Panc1 (cell line): ENCODE data around the gene AOAH. TPM values are rescaled to one million over a fixed set of nuclear protein-coding genes. Genes with fewer than 3 reads are reported as not detected.

Source experiments
- ATAC-seq: fragments of 200-7000 bp; cut with Tn5 transposase; 2 replicates; pipeline ENCODE4 v1.9.1; 2020; ENCODE audit warnings: mild to moderate bottlenecking, moderate library complexity
- BruUV-seq: library from RNA; stranded (reverse); fragments of 400-500 nt; replicated peaks from 2 replicates; lab custom pipeline; 2021; lab: Mats Ljungman, UMichigan
- CTCF ChIA-PET: fragments of 300-600 bp; sonication (Branson Sonifier 250); formaldehyde crosslinking; loops from one replicate; lab custom pipeline; 2022; ENCODE audit warnings: antibody characterized with exemption; lab: Charles Lee
- POLR2A ChIA-PET: fragments of 300-600 bp; sonication (Branson Sonifier 250); formaldehyde crosslinking; loops from one replicate; lab custom pipeline; 2022; ENCODE audit warnings: antibody characterized with exemption; lab: Charles Lee
- DNase-seq: peaks from one replicate; pipeline ENCODE4 v3.0.0-alpha.2; 2010; ENCODE audit warnings: low read depth, low spot score
- H3K27ac ChIP-seq: 2 replicates; pipeline ENCODE4 v1.5.1; 2011; ENCODE audit warnings: mild to moderate bottlenecking, low read length, inconsistent platforms
- H3K27me3 ChIP-seq: fragments of 200-500 bp; sonication (Bioruptor generic); 2 replicates; pipeline ENCODE4 v1.6.0; 2014; ENCODE audit warnings: low read length, inconsistent platforms; ENCODE audit not compliant: control insufficient read depth, insufficient read depth
- H3K36me3 ChIP-seq: fragments of 200-500 bp; sonication (Bioruptor generic); 2 replicates; pipeline ENCODE4 v1.5.1; 2014; ENCODE audit warnings: inconsistent platforms, mild to moderate bottlenecking, low read length, moderate library complexity; ENCODE audit not compliant: control insufficient read depth, insufficient read depth
- H3K4me1 ChIP-seq: 2 replicates; pipeline ENCODE4 v1.5.1; 2011; ENCODE audit warnings: inconsistent platforms, mild to moderate bottlenecking, low read length, moderate library complexity; ENCODE audit not compliant: control insufficient read depth, insufficient read depth
- H3K4me3 ChIP-seq, 2 experiments: 2 replicates each; pipeline ENCODE4 v1.5.1; 2011 to 2012; ENCODE audit warnings: low read depth in 2 of 2, low read length in 2 of 2, mild to moderate bottlenecking in 2 of 2, inconsistent platforms in 1 of 2, moderate library complexity in 1 of 2
- H3K9me3 ChIP-seq: fragments of 200-500 bp; sonication (Bioruptor generic); 2 replicates; pipeline ENCODE4 v1.5.1; 2014; ENCODE audit warnings: low read depth, mild to moderate bottlenecking, inconsistent platforms, low read length, moderate library complexity; ENCODE audit not compliant: control insufficient read depth, insufficient read depth
- CTCF ChIP-seq: fragments of 450-650 bp; IDR thresholded peaks from 2 replicates; pipeline ENCODE4 v1.5.1; 2017; ENCODE audit warnings: mild to moderate bottlenecking
- POLR2AphosphoS5 ChIP-seq: IDR thresholded peaks from 2 replicates; pipeline ENCODE4 v1.6.1; 2012; ENCODE audit warnings: mild to moderate bottlenecking, low read depth, low read length, moderate library complexity
- REST ChIP-seq, 2 experiments: IDR thresholded peaks; 2 replicates each; pipeline ENCODE4 v1.6.1; 2011 to 2012; ENCODE audit warnings: low read depth in 2 of 2, control low read depth in 1 of 2, low read length in 1 of 2, mild to moderate bottlenecking in 1 of 2, moderate library complexity in 1 of 2; ENCODE audit not compliant: insufficient read depth in 1 of 2
- SIN3A ChIP-seq: IDR thresholded peaks from 2 replicates; pipeline ENCODE4 v1.6.1; 2012; ENCODE audit warnings: low read depth, mild to moderate bottlenecking, low read length, moderate library complexity, borderline replicate concordance; ENCODE audit not compliant: insufficient read depth
- TCF7L2 ChIP-seq: IDR thresholded peaks from 2 replicates; pipeline ENCODE4 v1.6.1; 2011; ENCODE audit warnings: mild to moderate bottlenecking, low read depth, low read length, inconsistent platforms
- in situ Hi-C: cut with HindIII; loops from 2 replicates; pipeline ENCODE4 v1.10.0; 2016; ENCODE audit warnings: low sequenced_read_pairs, low pct_unique_long_range_greater_than_20kb
- intact Hi-C: fragments of 100-400 bp; cut with micrococcal nuclease; formaldehyde crosslinking; loops from one replicate; pipeline ENCODE4 v1.10.0; 2022; ENCODE audit not compliant: unreplicated experiment
- total RNA-seq: library from RNA; stranded (reverse); gene quantifications from one replicate; pipeline ENCODE4 v1.2.1, GENCODE V29; 2021; ENCODE audit not compliant: unreplicated experiment

The AOAH gene
- total RNA-seq, 1 experiment from 2014 or later, result 0.31 TPM

- BruUV-seq, result no TSS peak
- Histone ChIP-seq H3K27me3 (no peaks in the 10 kb centered on the region), H3K9me3 (no peaks in the 10 kb centered on the region), H3K4me3 (no peak overlapping the region), H3K27ac (no peak overlapping the region), H3K36me3 (no peaks in the 10 kb centered on the region), H3K4me1 (no peaks in the 10 kb centered on the region)
- no peak for ATAC-seq
- DNase-seq, result no peak
- intact Hi-C loops, result no loop called here
- ChIA-PET POLR2A (no interaction called here), CTCF (no interaction called here)
- in situ Hi-C loops, result no loop called here
- TF ChIP-seq SIN3A, result no peak
- TF ChIP-seq REST (IDR thresholded peaks at IDR 0.05; ENCODE audit: insufficient read depth in 1 of 2, low read depth in 2 of 2, low read length in 1 of 2), result no peak
- TF ChIP-seq POLR2AphosphoS5, result no peak
- no peak for TF ChIP-seq CTCF
- TF ChIP-seq TCF7L2, result no peak
Measured at GRCh38 chr7:36565792-36566356, 158.4 kb downstream of the AOAH start.

- H3K9me3 ChIP-seq, result no peaks in the 10 kb centered on the region
- no peak overlapping the region for H3K27ac ChIP-seq
- intact Hi-C loops, result no loop called here
- ATAC-seq (no peak), DNase-seq (no peak)
- no peaks in the 10 kb centered on the region for H3K4me1 ChIP-seq
- in situ Hi-C loops, result no loop called here
- POLR2A ChIA-PET, result no interaction called here
- no peak overlapping the region for H3K4me3 ChIP-seq
- no peaks in the 10 kb centered on the region for H3K27me3 ChIP-seq
- CTCF ChIA-PET, result no interaction called here
- no peaks in the 10 kb centered on the region for H3K36me3 ChIP-seq
- no TSS peak for BruUV-seq
- TF ChIP-seq REST (IDR thresholded peaks at IDR 0.05; ENCODE audit: insufficient read depth in 1 of 2, low read depth in 2 of 2, low read length in 1 of 2) (no peak), POLR2AphosphoS5 (no peak)
Measured at GRCh38 chr7:36564489-36564888, 159.8 kb downstream of the AOAH start.
